ENCODE data around the gene KCNQ1. TPM values are rescaled to one million over a fixed set of nuclear protein-coding genes. Genes with fewer than 3 reads are reported as not detected.

KCNQ1 gene
- polyA plus RNA-seq, 2 donors = 0.31 to 0.52 TPM

GRCh38 chr11:2728128-2728662 lies 283.4 kb downstream of the KCNQ1 start:
- no peaks in the 10 kb centered on the region for H3K4me1 ChIP-seq (ENCODE audit: control insufficient read depth in 2 of 2, insufficient read depth in 2 of 2, low read length in 1 of 2)
- no peaks in the 10 kb centered on the region for H3K36me3 ChIP-seq (ENCODE audit: control insufficient read depth in 2 of 2, insufficient read depth in 2 of 2, low read length in 1 of 2)
- no peaks in the 10 kb centered on the region for H3K27me3 ChIP-seq (ENCODE audit: control insufficient read depth in 1 of 2, insufficient read depth in 2 of 2, low read length in 2 of 2)
- H3K9me3 ChIP-seq (ENCODE audit: control insufficient read depth in 2 of 2, insufficient read depth in 1 of 2, low read depth in 1 of 2, low read length in 1 of 2) = no peaks in the 10 kb centered on the region
- no peak overlapping the region for H3K27ac ChIP-seq (ENCODE audit: low read depth in 2 of 2, low read length in 1 of 2)
- 81 to 88% methylated on average over 17 of the region's 17 CpGs for WGBS, 2 donors
- no peak overlapping the region for H3K4me3 ChIP-seq (ENCODE audit: low read depth in 1 of 2, low read length in 2 of 2)

- WGBS, 2 donors = 86 to 89% methylated on average over 18 of the region's 18 CpGs
- no peaks in the 10 kb centered on the region for H3K27me3 ChIP-seq (ENCODE audit: control insufficient read depth in 1 of 2, insufficient read depth in 2 of 2, low read length in 2 of 2)
Observed at GRCh38 chr11:2728663-2729332, 284.0 kb downstream of the KCNQ1 start.

GRCh38 chr11:2729841-2730240 lies 285.0 kb downstream of the KCNQ1 start:
- WGBS, 2 donors = 90% methylated on average over 9 of the region's 9 CpGs
- no peak overlapping the region for H3K27ac ChIP-seq (ENCODE audit: low read depth in 2 of 2, low read length in 1 of 2)

More at GRCh38 chr11:2728663-2729332, 284.0 kb downstream of the KCNQ1 start:
- Histone ChIP-seq H3K36me3 (ENCODE audit: control insufficient read depth in 2 of 2, insufficient read depth in 2 of 2, low read length in 1 of 2) (no peaks in the 10 kb centered on the region), H3K4me3 (ENCODE audit: low read depth in 1 of 2, low read length in 2 of 2) (no peak overlapping the region), H3K27ac (ENCODE audit: low read depth in 2 of 2, low read length in 1 of 2) (no peak overlapping the region), H3K9me3 (ENCODE audit: control insufficient read depth in 2 of 2, insufficient read depth in 1 of 2, low read depth in 1 of 2, low read length in 1 of 2) (no peaks in the 10 kb centered on the region), H3K4me1 (ENCODE audit: control insufficient read depth in 2 of 2, insufficient read depth in 2 of 2, low read length in 1 of 2) (no peaks in the 10 kb centered on the region)

GRCh38 chr11:2730272-2731129 lies 285.7 kb downstream of the KCNQ1 start:
- Histone ChIP-seq H3K9me3 (ENCODE audit: control insufficient read depth in 2 of 2, insufficient read depth in 1 of 2, low read depth in 1 of 2, low read length in 1 of 2) (no peaks in the 10 kb centered on the region), H3K27me3 (ENCODE audit: control insufficient read depth in 1 of 2, insufficient read depth in 2 of 2, low read length in 2 of 2) (no peaks in the 10 kb centered on the region), H3K4me1 (ENCODE audit: control insufficient read depth in 2 of 2, insufficient read depth in 2 of 2, low read length in 1 of 2) (no peaks in the 10 kb centered on the region), H3K4me3 (ENCODE audit: low read depth in 1 of 2, low read length in 2 of 2) (no peak overlapping the region), H3K27ac (ENCODE audit: low read depth in 2 of 2, low read length in 1 of 2) (no peak overlapping the region), H3K36me3 (ENCODE audit: control insufficient read depth in 2 of 2, insufficient read depth in 2 of 2, low read length in 1 of 2) (no peaks in the 10 kb centered on the region)
- 77 to 81% methylated on average over 16 of the region's 16 CpGs for WGBS, 2 donors

More at GRCh38 chr11:2729841-2730240, 285.0 kb downstream of the KCNQ1 start:
- no peak overlapping the region for H3K4me3 ChIP-seq (ENCODE audit: low read depth in 1 of 2, low read length in 2 of 2)
- H3K9me3 ChIP-seq (ENCODE audit: control insufficient read depth in 2 of 2, insufficient read depth in 1 of 2, low read depth in 1 of 2, low read length in 1 of 2) = no peaks in the 10 kb centered on the region
- H3K36me3 ChIP-seq (ENCODE audit: control insufficient read depth in 2 of 2, insufficient read depth in 2 of 2, low read length in 1 of 2) = no peaks in the 10 kb centered on the region
- no peaks in the 10 kb centered on the region for H3K4me1 ChIP-seq (ENCODE audit: control insufficient read depth in 2 of 2, insufficient read depth in 2 of 2, low read length in 1 of 2)
- no peaks in the 10 kb centered on the region for H3K27me3 ChIP-seq (ENCODE audit: control insufficient read depth in 1 of 2, insufficient read depth in 2 of 2, low read length in 2 of 2)

GRCh38 chr11:2731130-2732125 lies 286.6 kb downstream of the KCNQ1 start:
- no peak overlapping the region for H3K4me3 ChIP-seq (ENCODE audit: low read depth in 1 of 2, low read length in 2 of 2)
- no peaks in the 10 kb centered on the region for H3K9me3 ChIP-seq (ENCODE audit: control insufficient read depth in 2 of 2, insufficient read depth in 1 of 2, low read depth in 1 of 2, low read length in 1 of 2)
- 84 to 85% methylated on average over 28 of the region's 28 CpGs for WGBS, 2 donors
- H3K27me3 ChIP-seq (ENCODE audit: control insufficient read depth in 1 of 2, insufficient read depth in 2 of 2, low read length in 2 of 2) = no peaks in the 10 kb centered on the region
- H3K4me1 ChIP-seq (ENCODE audit: control insufficient read depth in 2 of 2, insufficient read depth in 2 of 2, low read length in 1 of 2) = no peaks in the 10 kb centered on the region
- no peak overlapping the region for H3K27ac ChIP-seq (ENCODE audit: low read depth in 2 of 2, low read length in 1 of 2)
- H3K36me3 ChIP-seq (ENCODE audit: control insufficient read depth in 2 of 2, insufficient read depth in 2 of 2, low read length in 1 of 2) = no peaks in the 10 kb centered on the region

GRCh38 chr11:2732261-2732939 lies 287.6 kb downstream of the KCNQ1 start:
- Histone ChIP-seq H3K36me3 (ENCODE audit: control insufficient read depth in 2 of 2, insufficient read depth in 2 of 2, low read length in 1 of 2) (no peaks in the 10 kb centered on the region), H3K9me3 (ENCODE audit: control insufficient read depth in 2 of 2, insufficient read depth in 1 of 2, low read depth in 1 of 2, low read length in 1 of 2) (no peaks in the 10 kb centered on the region), H3K27ac (ENCODE audit: low read depth in 2 of 2, low read length in 1 of 2) (no peak overlapping the region), H3K4me3 (ENCODE audit: low read depth in 1 of 2, low read length in 2 of 2) (no peak overlapping the region), H3K4me1 (ENCODE audit: control insufficient read depth in 2 of 2, insufficient read depth in 2 of 2, low read length in 1 of 2) (no peaks in the 10 kb centered on the region), H3K27me3 (ENCODE audit: control insufficient read depth in 1 of 2, insufficient read depth in 2 of 2, low read length in 2 of 2) (no peaks in the 10 kb centered on the region)
- WGBS, 2 donors = 84 to 89% methylated on average over 32 of the region's 32 CpGs

GRCh38 chr11:2732940-2733628 lies 288.3 kb downstream of the KCNQ1 start:
- H3K36me3 ChIP-seq (ENCODE audit: control insufficient read depth in 2 of 2, insufficient read depth in 2 of 2, low read length in 1 of 2) = no peaks in the 10 kb centered on the region
- no peak overlapping the region for H3K27ac ChIP-seq (ENCODE audit: low read depth in 2 of 2, low read length in 1 of 2)
- no peaks in the 10 kb centered on the region for H3K4me1 ChIP-seq (ENCODE audit: control insufficient read depth in 2 of 2, insufficient read depth in 2 of 2, low read length in 1 of 2)
- WGBS, 2 donors = 80 to 86% methylated on average over 12 of the region's 12 CpGs
- no peak overlapping the region for H3K4me3 ChIP-seq (ENCODE audit: low read depth in 1 of 2, low read length in 2 of 2)
- H3K27me3 ChIP-seq (ENCODE audit: control insufficient read depth in 1 of 2, insufficient read depth in 2 of 2, low read length in 2 of 2) = no peaks in the 10 kb centered on the region
- H3K9me3 ChIP-seq (ENCODE audit: control insufficient read depth in 2 of 2, insufficient read depth in 1 of 2, low read depth in 1 of 2, low read length in 1 of 2) = no peaks in the 10 kb centered on the region

- WGBS, 2 donors = 81 to 87% methylated on average over 32 of the region's 32 CpGs
- Histone ChIP-seq H3K36me3 (ENCODE audit: control insufficient read depth in 2 of 2, insufficient read depth in 2 of 2, low read length in 1 of 2) (no peaks in the 10 kb centered on the region), H3K27me3 (ENCODE audit: control insufficient read depth in 1 of 2, insufficient read depth in 2 of 2, low read length in 2 of 2) (no peaks in the 10 kb centered on the region), H3K27ac (ENCODE audit: low read depth in 2 of 2, low read length in 1 of 2) (no peak overlapping the region), H3K9me3 (ENCODE audit: control insufficient read depth in 2 of 2, insufficient read depth in 1 of 2, low read depth in 1 of 2, low read length in 1 of 2) (no peaks in the 10 kb centered on the region), H3K4me1 (ENCODE audit: control insufficient read depth in 2 of 2, insufficient read depth in 2 of 2, low read length in 1 of 2) (no peaks in the 10 kb centered on the region), H3K4me3 (ENCODE audit: low read depth in 1 of 2, low read length in 2 of 2) (no peak overlapping the region)
Observed at GRCh38 chr11:2734181-2735052, 289.6 kb downstream of the KCNQ1 start.

Data from esophagus (tissue), 2 donors.